ENCODE data around the gene ZNF710.

GRCh38 chr15:89998923-89999675, 2.0 kb upstream of the ZNF710 start:
- TF ChIP-seq CTCF (IDR thresholded peaks at IDR 0.05) (no peak), POLR2A (IDR thresholded peaks at IDR 0.05) (no peak), EP300 (IDR thresholded peaks at IDR 0.05) (no peak)
